Cardiac fibroblast (primary cell): ENCODE measurements around the gene PEMT.
A peak's percentile ranks its signal among the peaks of the same experiment; 100 is the strongest.

Experiments
- DNase-seq, 2 donors: peaks; one replicate each; pipeline versions ENCODE4 v3.0.0 to v3.0.0-alpha.2; 2010; ENCODE audit warnings: low read depth in 2 of 2
- H3K4me3 ChIP-seq, 2 donors: replicated peaks in 1 of 2; 1 replicate in 1 of 2; 2 replicates in 1 of 2; pipeline ENCODE4 v1.5.1; 2011; ENCODE audit warnings: low read depth in 2 of 2, low read length in 2 of 2, mild to moderate bottlenecking in 2 of 2, moderate library complexity in 1 of 2
- TF ChIP-seq, protein P1 (sequence below): IDR thresholded peaks from one replicate; pipeline ENCODE4 v1.5.1; 2011; ENCODE audit warnings: low read depth, mild to moderate bottlenecking, low read length, inconsistent platforms

The PEMT gene

DNA sequence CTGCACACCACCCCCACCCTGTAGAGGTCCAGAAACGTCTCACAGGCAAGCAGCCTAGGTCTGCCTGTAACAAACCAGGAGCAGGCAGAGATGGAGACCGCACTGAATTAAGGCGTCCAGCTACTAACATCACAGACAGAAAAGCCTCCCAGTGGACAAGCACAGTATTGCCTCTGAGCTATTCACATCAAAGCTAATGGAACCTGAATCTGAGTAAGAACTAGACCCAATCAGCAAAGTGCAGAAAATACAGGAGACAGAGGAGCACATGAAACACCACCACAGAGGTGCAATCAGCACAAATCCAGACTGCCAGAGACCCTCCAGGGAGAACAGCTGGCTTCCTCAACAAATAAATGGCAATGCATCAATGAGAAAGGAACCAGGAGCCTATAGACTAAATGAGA is 22.2 kb upstream of the PEMT start:
- DNase-seq, result peak; percentile 79 to 84
- H3K4me3 ChIP-seq, result no peak overlapping the region
- TF ChIP-seq, protein P1, sequence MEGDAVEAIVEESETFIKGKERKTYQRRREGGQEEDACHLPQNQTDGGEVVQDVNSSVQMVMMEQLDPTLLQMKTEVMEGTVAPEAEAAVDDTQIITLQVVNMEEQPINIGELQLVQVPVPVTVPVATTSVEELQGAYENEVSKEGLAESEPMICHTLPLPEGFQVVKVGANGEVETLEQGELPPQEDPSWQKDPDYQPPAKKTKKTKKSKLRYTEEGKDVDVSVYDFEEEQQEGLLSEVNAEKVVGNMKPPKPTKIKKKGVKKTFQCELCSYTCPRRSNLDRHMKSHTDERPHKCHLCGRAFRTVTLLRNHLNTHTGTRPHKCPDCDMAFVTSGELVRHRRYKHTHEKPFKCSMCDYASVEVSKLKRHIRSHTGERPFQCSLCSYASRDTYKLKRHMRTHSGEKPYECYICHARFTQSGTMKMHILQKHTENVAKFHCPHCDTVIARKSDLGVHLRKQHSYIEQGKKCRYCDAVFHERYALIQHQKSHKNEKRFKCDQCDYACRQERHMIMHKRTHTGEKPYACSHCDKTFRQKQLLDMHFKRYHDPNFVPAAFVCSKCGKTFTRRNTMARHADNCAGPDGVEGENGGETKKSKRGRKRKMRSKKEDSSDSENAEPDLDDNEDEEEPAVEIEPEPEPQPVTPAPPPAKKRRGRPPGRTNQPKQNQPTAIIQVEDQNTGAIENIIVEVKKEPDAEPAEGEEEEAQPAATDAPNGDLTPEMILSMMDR, result peak; percentile 84

DNA sequence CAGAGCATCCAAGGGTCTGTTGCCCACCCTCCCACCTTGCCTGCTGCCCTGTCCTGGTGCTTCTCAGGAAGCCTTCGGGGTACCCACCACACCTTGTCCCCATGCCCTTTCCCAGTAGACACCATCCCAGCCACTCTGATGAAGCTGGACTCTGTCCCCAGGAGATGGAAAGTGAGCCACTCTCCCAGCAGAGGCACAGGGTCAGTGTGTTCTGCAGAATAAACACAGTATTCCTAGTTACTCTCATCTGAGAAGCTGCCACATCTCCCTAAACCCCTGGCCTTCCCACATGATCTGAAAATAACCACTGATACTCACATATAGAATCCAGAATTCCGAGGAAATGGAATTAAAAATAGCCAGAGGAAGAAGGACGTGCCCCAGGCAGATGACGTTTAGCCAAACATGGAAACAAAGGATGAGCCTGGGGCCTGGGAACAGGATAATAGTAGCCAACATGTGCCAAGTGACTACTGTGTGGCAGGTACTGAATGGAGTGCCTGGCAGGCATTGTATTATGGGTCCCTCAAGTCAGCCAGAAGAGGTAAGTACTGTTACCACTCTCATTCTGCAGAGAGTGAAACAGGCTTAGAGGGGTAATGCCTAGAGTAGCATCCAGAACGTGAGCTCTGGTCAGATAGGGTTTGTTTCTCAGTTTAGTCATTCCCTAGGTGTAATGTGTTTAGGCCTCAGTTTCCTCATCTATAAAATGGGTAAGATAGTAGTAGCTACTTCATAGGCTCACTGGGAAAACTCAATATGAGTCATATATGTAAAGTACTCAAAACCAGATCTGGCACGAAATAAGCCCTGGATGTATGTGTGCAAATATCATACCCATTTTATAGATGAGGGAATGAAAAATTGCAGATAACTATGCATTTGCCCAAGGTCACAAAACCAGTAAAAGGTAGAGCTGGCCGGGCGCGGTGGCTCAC is 20.8 kb upstream of the PEMT start:
- no peak for DNase-seq
- no peak overlapping the region for H3K4me3 ChIP-seq
- TF ChIP-seq, protein P1, result no peak

DNA sequence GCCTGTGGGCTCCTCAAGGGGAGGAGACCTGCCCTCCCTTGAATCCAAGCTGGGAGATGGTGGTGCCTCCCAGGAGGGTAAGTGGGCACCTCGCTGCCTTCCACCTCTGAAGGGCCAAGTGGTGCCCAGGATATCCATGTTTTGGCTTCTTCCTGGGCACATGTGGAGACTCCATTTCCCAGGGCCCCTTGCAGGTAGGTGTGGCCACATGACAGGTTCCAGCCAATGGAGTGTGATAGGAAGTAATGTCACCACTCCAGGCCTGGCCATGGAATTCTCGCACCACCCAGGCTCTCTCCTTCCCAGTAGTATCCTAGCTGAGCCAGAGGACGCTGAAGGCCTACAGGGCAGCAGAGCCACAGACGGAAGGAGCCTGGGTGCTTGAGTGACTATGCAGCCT is 17.6 kb upstream of the PEMT start:
- no peak overlapping the region for H3K4me3 ChIP-seq
- TF ChIP-seq, protein P1, result no peak
- no peak for DNase-seq

DNA sequence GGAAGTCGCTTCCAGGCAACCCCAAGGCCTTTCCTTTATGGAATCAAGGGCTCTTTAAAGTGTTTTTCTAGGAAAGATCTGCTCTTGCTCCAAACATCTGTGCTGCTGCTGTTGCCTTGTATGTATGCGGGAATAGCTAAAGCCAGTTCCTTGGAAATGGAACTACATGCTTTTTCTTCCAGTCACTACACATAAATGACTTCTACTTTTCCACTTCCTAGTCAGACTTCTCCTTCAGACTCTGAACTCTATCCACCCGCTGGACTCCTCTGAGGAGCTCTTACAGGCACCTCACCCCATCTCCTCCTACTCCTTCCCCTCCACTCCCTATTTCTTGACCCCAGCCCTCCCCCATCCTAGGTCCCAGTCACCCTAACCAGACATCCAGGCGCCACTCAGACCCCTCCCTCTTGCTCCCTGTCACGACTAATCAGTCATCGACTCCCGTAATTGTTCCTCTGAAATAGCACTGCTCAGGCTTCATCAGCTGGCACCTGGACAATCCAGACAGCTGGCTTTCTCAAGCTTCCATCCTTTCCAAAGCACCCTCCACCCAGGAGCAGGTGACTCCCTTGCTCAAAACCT is 15.0 kb upstream of the PEMT start:
- no peak for DNase-seq
- H3K4me3 ChIP-seq, result no peak overlapping the region
- TF ChIP-seq, protein P1, result no peak

DNA sequence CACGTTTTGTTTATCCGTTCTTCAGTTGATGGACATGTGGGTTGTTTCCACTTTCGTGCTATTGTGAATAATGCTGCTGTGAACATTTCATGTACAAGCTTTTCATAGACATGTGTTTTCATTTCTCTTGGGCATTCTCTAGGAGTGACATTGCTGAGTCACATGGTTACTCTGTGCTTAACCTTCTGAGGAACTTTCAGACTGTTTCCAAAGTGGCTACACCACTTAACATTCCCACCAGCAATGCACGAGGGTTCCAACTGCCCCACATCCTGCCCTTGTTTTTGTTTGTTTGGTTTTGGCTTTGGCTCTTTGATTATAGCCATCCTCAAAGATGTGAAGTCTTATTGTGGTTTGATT is 14.2 kb upstream of the PEMT start:
- no peak overlapping the region for H3K4me3 ChIP-seq
- peak in 1 of 2 donors; percentile 48 for DNase-seq

DNA sequence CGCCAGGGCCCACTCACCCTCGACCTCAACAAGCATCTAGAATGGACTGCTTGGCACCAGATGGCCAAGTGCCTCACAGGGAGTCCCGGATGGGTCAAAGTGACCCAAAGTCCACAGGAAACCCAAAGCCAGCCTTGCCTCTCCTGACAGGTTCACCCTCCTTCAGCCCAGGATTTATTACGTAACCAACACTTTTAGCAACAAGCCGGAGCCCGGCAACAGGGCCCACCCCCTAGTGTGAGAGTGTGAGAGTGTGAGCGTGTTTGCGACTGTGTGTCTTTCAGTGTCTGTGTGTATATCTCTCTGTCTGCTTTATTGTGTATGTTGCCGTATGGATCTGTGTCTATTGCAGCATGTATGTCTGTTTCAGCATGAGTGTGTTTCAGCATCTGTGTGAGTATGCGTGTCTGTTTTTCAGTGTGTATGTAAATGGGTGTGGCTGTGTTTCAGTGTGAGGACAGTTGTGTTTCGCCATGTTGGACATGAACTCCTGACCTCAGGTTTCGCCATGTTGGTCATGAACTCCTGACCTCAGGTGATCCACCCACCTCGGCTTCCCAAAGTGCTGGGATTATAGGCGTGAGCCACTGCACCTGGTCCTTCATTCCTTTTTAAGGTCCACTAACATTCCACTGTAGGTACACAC is 13.7 kb upstream of the PEMT start:
- no peak overlapping the region for H3K4me3 ChIP-seq
- TF ChIP-seq, protein P1, result no peak
- DNase-seq, result no peak

More for the DNA sequence above, 14.2 kb upstream of the PEMT start:
- TF ChIP-seq, protein P1, result no peak
